Tibial nerve (tissue), 4 donors: ENCODE results near the gene BGN. TPM values are rescaled to one million over a fixed set of nuclear protein-coding genes. Genes with fewer than 3 reads are reported as not detected.

Experiments
- DNase-seq, 2 donors: peaks; one replicate each; pipeline ENCODE4 v3.0.0-alpha.2; 2019; ENCODE audit warnings: low spot score in 2 of 2
- H3K27ac ChIP-seq, 4 donors: fragments of 200-600 bp; sonication (generic) in 3 of 4; one replicate each; pipeline ENCODE4 v1.5.1; 2017 to 2019; ENCODE audit warnings: mild to moderate bottlenecking in 1 of 4
- H3K27me3 ChIP-seq, 2 donors: fragments of 200-600 bp; sonication (generic) in 1 of 2; one replicate each; pipeline versions ENCODE4 v1.5.1 to v1.6.0; 2017 to 2019
- H3K36me3 ChIP-seq, 3 donors: fragments of 200-600 bp; sonication (generic); one replicate each; pipeline ENCODE4 v1.5.1; 2018 to 2019
- H3K4me1 ChIP-seq, 4 donors: fragments of 200-600 bp; sonication (generic) in 3 of 4; one replicate each; pipeline ENCODE4 v1.5.1; 2017 to 2019
- H3K4me3 ChIP-seq, 4 donors: fragments of 200-600 bp; sonication (generic) in 3 of 4; one replicate each; pipeline ENCODE4 v1.5.1; 2017 to 2019; ENCODE audit warnings: mild to moderate bottlenecking in 1 of 4, moderate library complexity in 1 of 4
- H3K9me3 ChIP-seq, 4 donors: fragments of 200-600 bp; sonication (generic) in 3 of 4; one replicate each; pipeline ENCODE4 v1.5.1; 2017 to 2019
- EP300 ChIP-seq, 2 donors: sonication (generic); formaldehyde crosslinking; IDR thresholded peaks; one replicate each; pipeline ENCODE4 v1.6.1; 2017; ENCODE audit warnings: antibody characterized with exemption in 2 of 2, mild to moderate bottlenecking in 1 of 2
- POLR2A ChIP-seq, 2 donors: fragments of 450-650 bp; IDR thresholded peaks; one replicate each; pipeline ENCODE4 v1.6.1; 2017; ENCODE audit warnings: antibody characterized with exemption in 2 of 2, mild to moderate bottlenecking in 2 of 2, moderate library complexity in 2 of 2
- WGBS, 2 donors: methylation state at CpG; one replicate each; pipeline ENCODE4 v1.1.5; 2018; 5-methylcytosine and 5-hydroxymethylcytosine counted together
- total RNA-seq, 4 donors: library from RNA; depleted of rRNA; stranded (reverse); fragments of >200 nt; gene quantifications; one replicate each; pipeline ENCODE4 v1.1.0, GENCODE V29; 2016
- TF ChIP-seq, protein P1 (sequence below), 5 experiments: fragments of 200-600 bp in 3 of 5; fragments of 450-650 bp in 2 of 5; sonication (generic) in 3 of 5; IDR thresholded peaks; one replicate each; pipeline ENCODE4 v1.5.1; 2016 to 2019; ENCODE audit warnings: antibody characterized with exemption in 5 of 5, mild to moderate bottlenecking in 3 of 5, moderate library complexity in 2 of 5

The BGN gene
- total RNA-seq, 4 donors from 2014 or later = 25.6 to 103 (median 59.0) TPM

DNA sequence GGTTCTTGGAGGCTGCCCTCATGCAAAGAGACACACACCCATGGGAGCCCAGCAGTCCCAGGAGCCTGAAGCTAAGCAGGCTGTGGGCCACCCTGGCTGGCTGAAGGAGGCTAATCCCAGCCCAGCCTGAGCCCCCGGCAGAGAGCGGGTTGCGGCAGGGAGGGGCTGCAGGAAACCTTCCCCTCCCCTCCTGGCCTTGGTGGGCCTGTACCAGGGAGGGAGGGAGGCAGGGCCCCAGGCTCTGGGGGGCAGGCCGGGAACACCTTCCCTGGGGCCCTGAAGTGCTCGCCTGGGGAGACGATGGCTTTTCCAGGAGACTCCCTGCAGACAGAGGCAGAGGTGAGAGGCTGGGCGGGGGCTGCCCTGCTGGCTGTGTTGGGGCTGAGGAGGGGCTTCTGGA, 3.7 kb downstream of the BGN start:
- no peak for DNase-seq
- no peak overlapping the region for H3K27ac ChIP-seq
- WGBS, 2 donors = 88 to 95% methylated on average over 6 to 7 of the region's 7 CpGs
- H3K4me3 ChIP-seq = no peak overlapping the region
- peaks cover 0 to 60% (median 0%) of the 10 kb centered on the region in 4 donors for H3K4me1 ChIP-seq
- no peaks in the 10 kb centered on the region for H3K9me3 ChIP-seq
- TF ChIP-seq POLR2A (IDR thresholded peaks at IDR 0.05) = no peak
- TF ChIP-seq, protein P1, sequence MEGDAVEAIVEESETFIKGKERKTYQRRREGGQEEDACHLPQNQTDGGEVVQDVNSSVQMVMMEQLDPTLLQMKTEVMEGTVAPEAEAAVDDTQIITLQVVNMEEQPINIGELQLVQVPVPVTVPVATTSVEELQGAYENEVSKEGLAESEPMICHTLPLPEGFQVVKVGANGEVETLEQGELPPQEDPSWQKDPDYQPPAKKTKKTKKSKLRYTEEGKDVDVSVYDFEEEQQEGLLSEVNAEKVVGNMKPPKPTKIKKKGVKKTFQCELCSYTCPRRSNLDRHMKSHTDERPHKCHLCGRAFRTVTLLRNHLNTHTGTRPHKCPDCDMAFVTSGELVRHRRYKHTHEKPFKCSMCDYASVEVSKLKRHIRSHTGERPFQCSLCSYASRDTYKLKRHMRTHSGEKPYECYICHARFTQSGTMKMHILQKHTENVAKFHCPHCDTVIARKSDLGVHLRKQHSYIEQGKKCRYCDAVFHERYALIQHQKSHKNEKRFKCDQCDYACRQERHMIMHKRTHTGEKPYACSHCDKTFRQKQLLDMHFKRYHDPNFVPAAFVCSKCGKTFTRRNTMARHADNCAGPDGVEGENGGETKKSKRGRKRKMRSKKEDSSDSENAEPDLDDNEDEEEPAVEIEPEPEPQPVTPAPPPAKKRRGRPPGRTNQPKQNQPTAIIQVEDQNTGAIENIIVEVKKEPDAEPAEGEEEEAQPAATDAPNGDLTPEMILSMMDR (IDR thresholded peaks at IDR 0.05) = no peak
- no peaks in the 10 kb centered on the region for H3K36me3 ChIP-seq
- no peaks in the 10 kb centered on the region for H3K27me3 ChIP-seq

DNA sequence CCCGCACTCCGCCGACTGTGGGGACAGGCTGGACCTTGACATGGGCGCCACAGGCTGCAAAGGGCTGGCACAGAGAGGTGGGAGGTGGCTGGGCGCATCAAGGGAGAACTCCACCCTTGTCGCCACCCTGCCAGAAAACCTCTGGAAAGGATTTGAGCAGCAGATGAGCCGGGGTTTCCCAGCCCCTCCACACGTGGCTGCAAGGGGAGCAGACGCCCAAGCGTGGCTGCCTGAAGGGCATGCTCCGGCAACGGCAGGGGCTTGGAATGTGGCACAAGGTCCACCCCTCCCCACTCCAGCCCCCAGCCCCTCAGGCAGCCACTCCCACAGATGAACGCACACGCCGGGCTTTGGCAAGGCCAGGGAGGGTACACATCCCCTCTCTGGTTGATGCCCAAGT, 4.6 kb downstream of the BGN start:
- H3K27me3 ChIP-seq = no peaks in the 10 kb centered on the region
- 65% methylated on average over 15 of the region's 15 CpGs; no CpG with 5 or more reads in 1 of the 2 donors for WGBS, 2 donors
- H3K27ac ChIP-seq = peak overlapping the region in 2 of 4 donors; percentile 24 to 70
- no peaks in the 10 kb centered on the region for H3K9me3 ChIP-seq
- no peaks in the 10 kb centered on the region for H3K36me3 ChIP-seq
- DNase-seq = no peak
- TF ChIP-seq EP300 (IDR thresholded peaks at IDR 0.05) = no peak
- no peak for TF ChIP-seq POLR2A (IDR thresholded peaks at IDR 0.05)
- H3K4me1 ChIP-seq = peaks cover 0 to 52% (median 0%) of the 10 kb centered on the region in 4 donors
- H3K4me3 ChIP-seq = no peak overlapping the region

DNA sequence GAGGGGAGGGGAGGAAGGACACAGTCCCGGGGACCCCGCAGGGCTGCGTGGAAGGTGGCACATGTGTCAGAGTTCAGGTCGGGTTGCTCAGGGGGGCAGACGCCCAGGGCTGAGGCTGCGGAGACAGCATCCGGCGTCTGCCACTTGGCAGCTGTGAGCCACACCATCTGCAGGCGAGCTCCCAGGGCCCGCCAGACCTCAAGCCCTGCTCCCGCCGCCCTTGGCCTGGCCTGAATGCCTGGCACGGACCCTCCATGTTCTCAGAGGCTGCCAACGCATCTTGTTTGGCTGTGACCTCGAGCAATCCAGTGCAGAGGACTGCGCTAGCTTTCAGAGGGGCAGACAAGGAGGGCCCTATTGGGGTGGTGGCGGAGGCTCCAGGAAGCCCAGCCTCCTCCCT, 5.1 kb downstream of the BGN start:
- peak overlapping the region in 2 of 4 donors; percentile 24 to 70 for H3K27ac ChIP-seq
- no peak for DNase-seq
- TF ChIP-seq, protein P1 (IDR thresholded peaks at IDR 0.05) = no peak
- TF ChIP-seq EP300 (IDR thresholded peaks at IDR 0.05) (no peak), POLR2A (IDR thresholded peaks at IDR 0.05) (no peak)
- H3K4me1 ChIP-seq = peaks cover 0 to 46% (median 0%) of the 10 kb centered on the region in 4 donors
- H3K27me3 ChIP-seq = no peaks in the 10 kb centered on the region
- no peaks in the 10 kb centered on the region for H3K36me3 ChIP-seq
- H3K4me3 ChIP-seq = no peak overlapping the region
- no peaks in the 10 kb centered on the region for H3K9me3 ChIP-seq
- 40 to 74% methylated on average over 1 to 17 of the region's 17 CpGs for WGBS, 2 donors

DNA sequence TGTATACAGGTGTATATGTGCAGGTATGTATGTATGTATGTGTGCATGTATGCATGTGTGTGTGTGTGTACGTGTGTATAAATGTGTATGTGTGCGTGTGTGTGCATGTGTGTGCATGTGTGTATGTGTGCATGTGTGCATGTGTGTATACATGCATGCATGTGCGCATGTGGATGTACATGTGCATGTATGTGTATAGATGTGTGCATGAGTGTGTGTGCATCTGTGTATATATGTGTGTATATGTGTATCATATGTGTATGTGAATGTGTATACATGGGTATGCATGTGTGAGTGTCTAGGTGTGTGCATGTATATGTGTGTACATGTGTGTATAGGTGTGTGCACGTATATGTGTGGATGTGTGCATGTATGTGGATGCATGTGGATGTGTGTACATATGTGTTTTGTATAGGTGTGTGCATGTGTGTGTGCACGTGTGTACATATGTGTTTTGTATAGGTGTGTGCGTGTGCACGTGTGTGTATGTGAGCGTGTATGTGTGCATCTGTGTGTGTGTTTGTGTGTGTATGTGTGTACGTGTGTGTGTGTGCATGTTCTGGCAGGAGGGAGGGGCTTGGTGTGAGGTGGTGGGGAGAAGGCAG, 6.0 kb downstream of the BGN start:
- WGBS, 2 donors = 91% methylated on average over 9 of the region's 9 CpGs
- Histone ChIP-seq H3K4me3 (no peak overlapping the region), H3K27me3 (no peaks in the 10 kb centered on the region), H3K4me1 (peaks cover 0 to 37% (median 0%) of the 10 kb centered on the region in 4 donors), H3K36me3 (no peaks in the 10 kb centered on the region), H3K9me3 (no peaks in the 10 kb centered on the region), H3K27ac (no peak overlapping the region)
- DNase-seq = no peak
- TF ChIP-seq, protein P1 (IDR thresholded peaks at IDR 0.05) = no peak
- TF ChIP-seq EP300 (IDR thresholded peaks at IDR 0.05) (no peak), POLR2A (IDR thresholded peaks at IDR 0.05) (no peak)

DNA sequence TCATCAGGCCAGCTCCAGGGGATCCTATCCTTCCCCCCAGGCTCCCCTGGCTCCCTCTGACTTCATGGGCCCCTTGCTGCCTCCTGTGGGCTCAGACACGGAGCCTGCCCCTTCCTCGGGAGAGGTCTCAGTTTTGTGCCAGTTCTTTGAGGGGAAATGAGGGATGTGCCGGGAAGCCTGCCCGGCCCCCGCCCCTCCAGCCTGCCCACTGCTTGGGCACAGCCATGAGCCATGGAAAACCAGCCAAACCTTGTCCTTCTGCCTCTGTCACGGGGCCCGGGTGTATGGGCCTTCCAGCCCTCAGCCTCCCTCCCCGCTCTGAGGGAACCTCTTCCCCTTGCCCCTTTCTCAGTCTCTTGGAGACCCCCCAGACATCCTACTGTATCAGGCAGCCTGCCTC, 6.8 kb downstream of the BGN start:
- DNase-seq = no peak
- TF ChIP-seq EP300 (IDR thresholded peaks at IDR 0.05) (no peak), POLR2A (IDR thresholded peaks at IDR 0.05) (no peak)
- TF ChIP-seq, protein P1 (IDR thresholded peaks at IDR 0.05) = no peak
- peaks cover 0 to 30% (median 0%) of the 10 kb centered on the region in 4 donors for H3K4me1 ChIP-seq
- H3K36me3 ChIP-seq = no peaks in the 10 kb centered on the region
- WGBS, 2 donors = 70 to 83% methylated on average over 7 to 8 of the region's 8 CpGs
- peak overlapping the region in 2 of 4 donors; percentile 44 to 49 for H3K27ac ChIP-seq
- H3K9me3 ChIP-seq = no peaks in the 10 kb centered on the region
- H3K27me3 ChIP-seq = no peaks in the 10 kb centered on the region
- H3K4me3 ChIP-seq = no peak overlapping the region
